Right lobe of liver (tissue), 4 donors: ENCODE measurements around the gene LRFN5.

Source experiments
- POLR2A ChIP-seq: fragments of 450-650 bp; IDR thresholded peaks from one replicate; pipeline ENCODE4 v1.6.1; 2017; ENCODE audit warnings: antibody characterized with exemption, mild to moderate bottlenecking
- TF ChIP-seq, protein P1 (sequence below), 4 donors: fragments of 200-600 bp in 3 of 4; fragments of 450-650 bp in 1 of 4; IDR thresholded peaks; one replicate each; pipeline versions ENCODE4 v1.5.1 to v1.8.0; 2016 to 2022; ENCODE audit warnings: antibody characterized with exemption in 4 of 4, mild to moderate bottlenecking in 2 of 4
- donor health status: DM: no; HTN: no; CAD: no.
- donor health status: DM: no; HTN: no; CAD: no.
- donor health status: DM: no; HTN: yes; CAD: no.

DNA sequence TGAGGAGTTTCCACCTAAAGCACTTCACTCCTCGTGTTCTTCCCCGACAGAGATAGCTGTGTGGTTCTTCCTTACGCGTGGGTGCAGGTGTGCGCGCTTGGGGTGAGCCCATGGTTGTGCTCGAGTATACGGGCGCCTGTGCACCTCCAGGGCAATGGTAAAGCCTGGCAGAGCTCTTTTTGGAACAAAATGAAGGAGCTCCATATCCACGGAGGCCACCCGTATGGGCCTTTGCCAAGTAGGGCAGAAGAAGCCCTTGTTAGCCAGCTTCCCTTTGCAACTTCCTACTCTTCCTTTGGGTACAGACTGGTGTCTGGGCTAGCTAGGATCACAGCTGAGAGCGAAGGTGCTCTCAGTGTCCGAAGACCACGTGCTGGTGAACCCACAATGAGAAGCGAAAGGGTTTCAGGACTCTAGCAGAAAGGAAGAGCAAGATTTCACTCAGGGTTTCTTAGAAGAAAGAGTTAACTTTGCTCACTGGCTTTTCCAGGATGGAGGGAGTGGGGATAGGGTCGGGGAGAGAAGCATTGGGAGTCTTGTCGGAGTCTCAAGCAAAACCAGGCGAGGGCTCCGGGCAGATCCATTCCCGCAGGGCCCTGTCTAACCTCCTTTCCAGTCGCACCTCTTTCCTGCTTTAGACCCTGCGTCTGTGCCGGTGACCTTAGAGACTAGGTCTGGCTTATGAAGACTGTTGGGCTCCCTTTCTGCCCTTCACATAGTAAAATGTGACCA lies 960 bp upstream of the LRFN5 start:
- TF ChIP-seq, protein P1, sequence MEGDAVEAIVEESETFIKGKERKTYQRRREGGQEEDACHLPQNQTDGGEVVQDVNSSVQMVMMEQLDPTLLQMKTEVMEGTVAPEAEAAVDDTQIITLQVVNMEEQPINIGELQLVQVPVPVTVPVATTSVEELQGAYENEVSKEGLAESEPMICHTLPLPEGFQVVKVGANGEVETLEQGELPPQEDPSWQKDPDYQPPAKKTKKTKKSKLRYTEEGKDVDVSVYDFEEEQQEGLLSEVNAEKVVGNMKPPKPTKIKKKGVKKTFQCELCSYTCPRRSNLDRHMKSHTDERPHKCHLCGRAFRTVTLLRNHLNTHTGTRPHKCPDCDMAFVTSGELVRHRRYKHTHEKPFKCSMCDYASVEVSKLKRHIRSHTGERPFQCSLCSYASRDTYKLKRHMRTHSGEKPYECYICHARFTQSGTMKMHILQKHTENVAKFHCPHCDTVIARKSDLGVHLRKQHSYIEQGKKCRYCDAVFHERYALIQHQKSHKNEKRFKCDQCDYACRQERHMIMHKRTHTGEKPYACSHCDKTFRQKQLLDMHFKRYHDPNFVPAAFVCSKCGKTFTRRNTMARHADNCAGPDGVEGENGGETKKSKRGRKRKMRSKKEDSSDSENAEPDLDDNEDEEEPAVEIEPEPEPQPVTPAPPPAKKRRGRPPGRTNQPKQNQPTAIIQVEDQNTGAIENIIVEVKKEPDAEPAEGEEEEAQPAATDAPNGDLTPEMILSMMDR (IDR thresholded peaks at IDR 0.05), result no peak
- no peak for TF ChIP-seq POLR2A
